Skin epidermis (tissue), 12 donors: ENCODE results near the gene PLPP4.
A peak's percentile ranks its signal among the peaks of the same experiment; 100 is the strongest.
"Not testable (repeated sequence)": the region's sequence is repeated elsewhere in the genome, so short reads cannot be mapped to it uniquely, and the experiment has no call there.

Source experiments
- H3K27ac ChIP-seq, 21 experiments: fragments of 200-600 bp; sonication (generic) in 11 of 21; one replicate each; pipeline ENCODE4 v1.5.0; 2020; ENCODE audit warnings: mild to moderate bottlenecking in 3 of 21, inconsistent platforms in 2 of 21, moderate library complexity in 2 of 21
- H3K4me3 ChIP-seq, 7 experiments: fragments of 200-600 bp; sonication (generic) in 2 of 7; one replicate each; pipeline ENCODE4 v1.5.0; 2020; ENCODE audit warnings: inconsistent platforms in 2 of 7, mild to moderate bottlenecking in 2 of 7, moderate library complexity in 1 of 7

PLPP4 gene

GRCh38 chr10:120480848-120481247 is 23.8 kb downstream of the PLPP4 start:
- Histone ChIP-seq H3K27ac (no peak overlapping the region), H3K4me3 (no peak overlapping the region)

- Histone ChIP-seq H3K27ac (no peak overlapping the region), H3K4me3 (no peak overlapping the region)
Measured at GRCh38 chr10:120483006-120483405, 26.0 kb downstream of the PLPP4 start.

GRCh38 chr10:120483651-120484301 is 26.7 kb downstream of the PLPP4 start:
- Histone ChIP-seq H3K4me3 (no peak overlapping the region), H3K27ac (no peak overlapping the region)

- Histone ChIP-seq H3K4me3 (no peak overlapping the region), H3K27ac (no peak overlapping the region)
Measured at GRCh38 chr10:120485946-120486345, 28.9 kb downstream of the PLPP4 start.

- Histone ChIP-seq H3K27ac (no peak overlapping the region), H3K4me3 (no peak overlapping the region)
Measured at GRCh38 chr10:120486671-120487205, 29.7 kb downstream of the PLPP4 start.

- H3K4me3 ChIP-seq, result no peak overlapping the region
- H3K27ac ChIP-seq, result no peak overlapping the region
Measured at GRCh38 chr10:120490288-120490687, 33.3 kb downstream of the PLPP4 start.

- no peak overlapping the region for H3K4me3 ChIP-seq
- no peak overlapping the region for H3K27ac ChIP-seq
Measured at GRCh38 chr10:120492346-120492745, 35.3 kb downstream of the PLPP4 start.

- no peak overlapping the region for H3K4me3 ChIP-seq
- H3K27ac ChIP-seq, result no peak overlapping the region
Measured at GRCh38 chr10:120493411-120494312, 36.6 kb downstream of the PLPP4 start.

- no peak overlapping the region for H3K27ac ChIP-seq
- no peak overlapping the region for H3K4me3 ChIP-seq
Measured at GRCh38 chr10:120494313-120494710, 37.3 kb downstream of the PLPP4 start.

GRCh38 chr10:120495226-120496009 is 38.4 kb downstream of the PLPP4 start:
- no peak overlapping the region for H3K27ac ChIP-seq
- H3K4me3 ChIP-seq, result no peak overlapping the region

GRCh38 chr10:120499883-120500282 is 42.9 kb downstream of the PLPP4 start:
- H3K27ac ChIP-seq, result no peak overlapping the region
- H3K4me3 ChIP-seq, result no peak overlapping the region

- peak overlapping the region in 4 of 21 experiments; percentile 56 to 76 (median 70) for H3K27ac ChIP-seq
- H3K4me3 ChIP-seq, result no peak overlapping the region
Measured at GRCh38 chr10:120503689-120504088, 46.7 kb downstream of the PLPP4 start.

GRCh38 chr10:120504227-120504626 is 47.2 kb downstream of the PLPP4 start:
- not testable (repeated sequence) for H3K4me3 ChIP-seq

GRCh38 chr10:120505056-120505455 is 48.0 kb downstream of the PLPP4 start:
- no peak overlapping the region for H3K4me3 ChIP-seq
- H3K27ac ChIP-seq, result peak overlapping the region in 9 of 21 experiments; percentile 1 to 76 (median 56)

More at GRCh38 chr10:120504227-120504626, 47.2 kb downstream of the PLPP4 start:
- H3K27ac ChIP-seq, result peak overlapping the region in 8 of 21 experiments; percentile 1 to 76 (median 59)

GRCh38 chr10:120505866-120506265 is 48.8 kb downstream of the PLPP4 start:
- Histone ChIP-seq H3K4me3 (no peak overlapping the region), H3K27ac (peak overlapping the region in 5 of 21 experiments; percentile 3 to 76 (median 28))

- H3K27ac ChIP-seq, result peak overlapping the region in 4 of 21 experiments; percentile 2 to 44 (median 26)
- no peak overlapping the region for H3K4me3 ChIP-seq
Measured at GRCh38 chr10:120506674-120507073, 49.6 kb downstream of the PLPP4 start.

- no peak overlapping the region for H3K4me3 ChIP-seq
- peak overlapping the region in 2 of 21 experiments; percentile 28 to 44 for H3K27ac ChIP-seq
Measured at GRCh38 chr10:120507175-120507574, 50.1 kb downstream of the PLPP4 start.

- H3K4me3 ChIP-seq, result no peak overlapping the region
- H3K27ac ChIP-seq, result peak overlapping the region in 2 of 21 experiments; percentile 25 to 26
Measured at GRCh38 chr10:120507651-120508050, 50.6 kb downstream of the PLPP4 start.

- Histone ChIP-seq H3K4me3 (no peak overlapping the region), H3K27ac (peak overlapping the region in 1 of 21 experiments; percentile 26)
Measured at GRCh38 chr10:120508393-120508792, 51.4 kb downstream of the PLPP4 start.

- no peak overlapping the region for H3K4me3 ChIP-seq
- H3K27ac ChIP-seq, result no peak overlapping the region
Measured at GRCh38 chr10:120508966-120509365, 51.9 kb downstream of the PLPP4 start.
